AG20443 (cell line): ENCODE results near the gene PTK7.
A peak's percentile ranks its signal among the peaks of the same experiment; 100 is the strongest.
"Not testable (repeated sequence)": the region's sequence is repeated elsewhere in the genome, so short reads cannot be mapped to it uniquely, and the experiment has no call there.

Experiments used
- DNase-seq: peaks from one replicate; pipeline ENCODE4 v3.0.0; 2012; ENCODE audit warnings: low spot score, mixed read lengths

The PTK7 gene

GRCh38 chr6:43054206-43054943 is 21.7 kb upstream of the PTK7 start:
- no peak for DNase-seq

GRCh38 chr6:43055966-43056365 is 20.1 kb upstream of the PTK7 start:
- DNase-seq, result no peak

DNA sequence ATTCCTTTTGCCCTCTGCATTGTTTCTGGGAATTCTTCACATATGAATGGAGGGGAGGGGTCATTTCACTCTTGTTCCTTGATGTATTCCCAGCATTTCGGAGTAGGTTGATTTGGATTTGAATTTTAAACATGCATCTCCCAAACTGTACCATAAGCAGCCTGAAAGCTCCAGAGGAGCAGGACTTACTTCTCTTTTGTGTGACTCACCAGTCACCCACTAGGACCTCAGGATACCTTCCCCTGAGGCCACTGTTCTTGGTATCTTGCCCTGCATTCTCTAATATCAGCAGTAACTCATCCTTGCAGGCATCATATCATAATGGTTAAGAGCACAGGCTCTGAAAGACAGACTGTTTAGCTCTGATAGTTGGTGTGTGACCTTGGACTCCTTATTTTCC is 17.6 kb upstream of the PTK7 start:
- DNase-seq, result no peak

DNA sequence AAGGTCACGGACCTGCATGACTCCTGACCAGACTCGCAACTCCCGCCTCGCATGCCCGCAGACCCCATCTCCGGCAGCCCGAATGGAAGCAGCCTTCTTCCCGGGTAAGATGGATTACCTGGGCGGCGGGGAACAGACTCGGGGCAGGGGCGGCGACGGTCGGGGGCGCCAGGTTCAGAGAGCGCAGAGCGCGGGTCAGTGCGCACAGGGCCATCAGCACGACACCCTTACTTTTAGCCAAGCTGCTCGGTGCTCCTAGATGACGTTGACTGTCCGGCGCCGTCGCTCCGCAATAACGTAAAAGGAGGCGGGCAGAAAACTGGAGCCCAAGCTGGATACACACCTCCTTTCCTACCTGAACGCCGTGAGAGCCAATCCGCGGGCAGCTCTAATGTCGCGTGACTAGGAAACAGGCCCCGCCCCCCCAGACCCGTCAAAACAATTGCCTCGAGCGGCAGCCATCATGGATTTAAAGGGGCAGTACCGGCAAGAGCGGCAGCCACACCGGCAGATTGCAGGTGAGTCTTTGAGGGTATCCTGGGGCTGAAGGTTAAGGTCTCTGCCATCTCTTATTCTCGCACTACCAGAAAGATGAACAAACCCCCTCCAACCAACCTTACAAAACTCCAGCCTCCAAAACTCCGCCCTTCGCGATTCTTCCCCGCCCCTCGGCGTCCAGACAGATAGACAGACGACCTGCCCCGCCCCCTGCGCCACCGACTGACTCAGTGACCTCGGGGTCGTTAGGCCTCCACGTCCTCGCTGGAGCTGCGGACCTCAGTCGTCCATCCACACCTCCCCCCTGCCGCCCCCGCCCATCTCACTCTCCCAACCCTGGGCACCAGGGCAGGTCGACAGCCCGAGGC is 16.7 kb upstream of the PTK7 start, which contains the start of the genes KLC4 and MRPL2:
KLC4 (plus strand) TSS at position 464 of the 866 bp plus-strand sequence. CDS start 1,705 bp downstream, outside the sequence.
MRPL2 (minus strand) TSS at position 267 of the 866 bp plus-strand sequence; CDS start at position 214, 53 bp downstream.
- peak; percentile 99 for DNase-seq

- DNase-seq, result no peak
These were observed 15.9 kb upstream of the PTK7 start for GRCh38 chr6:43060034-43060754.

DNA sequence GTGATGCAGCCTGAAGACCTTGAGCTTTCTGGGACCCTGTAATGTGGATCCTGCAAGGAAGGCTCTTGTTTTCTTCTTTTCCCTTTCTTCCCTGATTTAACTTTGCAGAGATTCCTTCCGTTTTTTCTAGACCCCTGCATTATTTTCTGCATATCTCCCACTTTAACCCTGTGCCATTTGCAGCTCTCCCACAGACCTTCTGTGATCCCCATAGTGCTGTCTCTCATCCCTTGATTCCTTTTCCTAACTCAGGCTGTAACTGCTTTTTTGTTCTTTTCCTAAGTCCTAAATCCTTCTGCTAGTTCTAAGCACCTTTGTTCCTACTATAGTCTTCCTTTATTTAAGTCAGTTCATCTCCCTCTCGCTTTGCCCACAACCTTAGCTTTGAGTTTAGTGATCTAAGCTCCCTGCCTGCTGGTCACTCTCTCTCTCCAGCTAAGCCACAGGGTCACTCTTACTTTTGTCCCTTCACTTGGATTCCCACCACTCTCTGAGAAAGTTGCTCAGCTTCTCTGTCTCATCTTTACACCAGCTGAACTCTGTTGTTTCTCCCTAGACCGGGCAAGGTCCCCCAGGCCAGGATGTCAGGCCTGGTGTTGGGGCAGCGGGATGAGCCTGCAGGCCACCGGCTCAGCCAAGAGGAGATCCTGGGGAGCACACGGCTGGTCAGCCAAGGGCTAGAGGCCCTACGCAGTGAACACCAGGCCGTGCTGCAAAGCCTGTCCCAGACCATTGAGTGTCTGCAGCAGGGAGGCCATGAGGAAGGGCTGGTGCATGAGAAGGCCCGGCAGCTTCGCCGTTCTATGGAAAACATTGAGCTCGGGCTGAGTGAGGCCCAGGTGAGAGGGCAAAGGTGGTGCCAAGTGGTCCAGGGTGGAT is 15.1 kb upstream of the PTK7 start:
- no peak for DNase-seq

GRCh38 chr6:43061861-43062260 is 14.3 kb upstream of the PTK7 start:
- DNase-seq, result no peak

DNA sequence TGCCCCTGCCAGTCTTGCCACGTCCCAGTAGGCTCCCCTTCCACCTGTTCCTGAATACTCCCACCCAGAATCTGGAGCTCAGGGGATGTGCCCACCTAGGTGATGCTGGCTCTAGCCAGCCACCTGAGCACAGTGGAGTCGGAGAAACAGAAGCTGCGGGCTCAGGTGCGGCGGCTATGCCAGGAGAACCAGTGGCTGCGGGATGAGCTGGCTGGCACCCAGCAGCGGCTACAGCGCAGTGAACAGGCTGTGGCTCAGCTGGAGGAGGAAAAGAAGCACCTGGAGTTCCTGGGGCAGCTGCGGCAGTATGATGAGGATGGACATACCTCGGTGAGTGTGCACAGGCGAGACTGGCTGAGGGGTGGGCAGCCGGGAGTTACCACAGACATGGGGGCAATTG is 13.3 kb upstream of the PTK7 start:
- DNase-seq, result no peak

GRCh38 chr6:43070028-43070632 is 6.0 kb upstream of the PTK7 start:
- peak; percentile 80 for DNase-seq

GRCh38 chr6:43074847-43075669 is 1.1 kb upstream of the PTK7 start:
- peak; percentile 68 for DNase-seq

GRCh38 chr6:43076464-43077332 is 584 bp downstream of the PTK7 start:
- peak; percentile 39 for DNase-seq

- DNase-seq, result no peak
These were observed 1.3 kb downstream of the PTK7 start for GRCh38 chr6:43077333-43077809.

DNA sequence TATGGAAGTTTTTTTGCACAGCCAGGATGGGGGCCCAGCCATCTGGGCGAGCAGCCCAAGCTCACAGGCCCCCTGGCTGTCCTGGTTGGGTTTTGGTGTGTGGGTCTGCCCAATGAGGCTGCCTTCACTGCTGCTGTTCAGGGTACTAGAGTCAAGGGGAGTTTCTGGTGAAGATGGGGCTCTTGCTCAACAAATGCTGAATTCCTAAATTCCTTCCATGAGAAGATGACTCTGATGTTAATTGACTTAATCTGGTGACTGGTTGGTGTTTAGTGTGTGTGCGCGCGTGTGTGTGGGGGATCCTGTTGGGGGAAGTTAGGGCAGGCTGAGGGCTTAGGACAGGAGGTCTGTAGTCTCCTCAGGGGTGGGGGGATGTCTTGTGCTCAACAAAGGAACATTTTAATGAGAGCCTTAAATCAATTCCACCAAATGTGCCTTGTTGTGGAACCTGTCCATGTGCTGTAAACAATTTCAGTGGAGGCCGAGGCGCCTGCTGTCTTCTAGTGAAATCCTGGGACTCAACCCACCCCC is 1.9 kb downstream of the PTK7 start:
- peak; percentile 60 for DNase-seq

DNA sequence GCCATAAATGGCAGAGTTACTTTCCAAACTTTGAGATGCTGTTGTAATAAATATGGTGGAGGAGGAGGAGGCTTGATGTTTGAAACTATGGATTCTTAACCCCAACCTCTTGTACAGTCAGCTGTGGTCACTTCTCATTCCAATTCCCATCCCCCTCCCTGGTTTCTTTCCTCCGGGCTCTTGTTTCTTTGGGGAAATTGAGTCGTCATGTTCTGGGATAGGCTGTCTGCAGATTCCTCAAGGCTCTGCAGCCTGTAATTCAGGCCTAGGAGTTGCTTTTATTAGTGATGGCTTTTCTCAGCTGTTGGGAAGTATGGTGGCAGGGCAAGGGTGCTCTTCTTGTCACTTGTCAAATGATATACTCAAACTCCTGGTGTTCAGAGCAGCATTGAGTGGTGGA is 2.6 kb downstream of the PTK7 start:
- peak; percentile 35 for DNase-seq

DNA sequence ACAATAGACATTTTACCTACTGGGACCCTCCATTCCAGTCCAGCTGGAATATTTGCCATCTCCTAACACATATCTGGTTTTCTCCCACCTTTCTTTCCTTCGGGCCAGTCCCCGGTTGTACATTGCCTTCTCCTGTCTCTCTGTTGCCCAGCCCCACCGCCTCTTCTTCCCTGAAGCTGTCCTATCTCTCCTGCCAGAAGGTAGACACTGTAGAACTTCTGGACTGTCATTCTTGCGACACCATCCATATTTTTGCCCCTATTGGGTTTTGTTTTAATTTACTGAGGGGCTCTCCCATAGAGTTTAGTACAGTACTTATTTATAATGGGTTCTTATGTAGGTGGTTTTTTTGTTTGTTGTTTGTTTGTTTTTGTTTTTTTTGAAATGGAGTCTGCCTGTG is 4.9 kb downstream of the PTK7 start:
- no peak for DNase-seq

DNA sequence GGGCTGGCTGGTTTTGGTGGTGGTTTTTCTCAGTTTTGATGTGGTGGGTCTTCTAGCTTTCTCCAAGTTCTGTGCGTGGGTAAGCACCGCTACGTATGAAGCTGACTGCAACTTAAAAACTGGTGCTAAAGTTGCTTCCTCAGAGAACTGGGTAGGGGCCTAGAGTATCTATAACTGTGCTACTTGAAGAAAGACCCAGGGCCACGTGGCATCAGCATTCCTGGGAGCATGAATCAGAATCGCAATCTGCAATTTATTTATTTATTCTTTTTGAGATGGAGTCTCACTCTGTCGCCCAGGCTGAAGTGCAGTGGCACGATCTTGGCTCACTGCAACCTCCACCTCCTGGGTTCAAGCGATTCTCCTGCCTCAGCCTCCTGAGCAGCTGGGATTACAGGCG is 5.8 kb downstream of the PTK7 start:
- DNase-seq, result not testable (repeated sequence)

DNA sequence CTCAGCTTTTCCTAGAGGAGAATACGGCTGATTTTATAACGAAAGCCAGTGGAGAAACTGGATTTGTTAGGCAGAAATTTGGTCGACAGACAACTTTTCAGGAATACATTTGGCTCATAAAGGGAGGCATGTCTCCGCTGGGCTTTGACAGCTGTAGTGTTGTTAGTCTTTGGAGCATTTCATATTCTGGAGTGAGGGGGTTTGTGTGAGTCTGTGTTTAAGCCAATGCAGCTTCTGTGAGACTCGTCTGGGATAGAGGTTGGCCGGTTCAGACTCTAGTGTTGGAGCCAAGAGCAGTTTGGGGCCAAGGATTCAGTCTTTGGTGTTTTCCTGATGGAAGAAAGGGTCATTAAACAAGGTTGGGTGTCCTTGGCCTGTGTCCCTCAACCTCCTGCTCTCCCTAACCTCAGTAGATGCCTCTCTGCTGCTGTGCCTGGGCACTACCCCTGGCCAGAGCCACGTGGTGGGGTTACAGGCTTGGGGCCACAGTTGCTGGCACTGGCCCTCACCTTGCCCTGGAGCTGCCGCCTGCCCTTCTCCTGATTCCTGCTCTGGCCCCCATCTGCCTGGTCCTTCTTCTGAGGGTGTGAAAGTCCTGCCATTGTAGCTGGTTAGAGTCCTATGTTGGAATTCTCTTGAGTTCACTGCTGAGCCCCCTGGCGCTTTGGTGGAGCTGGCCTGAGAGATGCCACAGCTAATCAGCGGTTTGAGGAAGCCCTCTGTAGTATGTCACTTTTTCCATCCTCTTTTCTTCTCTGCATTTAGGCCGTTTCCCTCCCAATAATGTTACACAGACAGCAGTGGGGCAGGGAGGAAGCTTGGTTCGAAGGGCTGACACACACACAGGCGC is 6.9 kb downstream of the PTK7 start:
- DNase-seq, result no peak
